NT2/D1 (cell line): ENCODE data around the gene MAN1A1.

Source experiments
- DNase-seq: peaks from one replicate; pipeline ENCODE4 v3.0.0-alpha.2; 2011; ENCODE audit warnings: low read depth, low spot score
- H3K27me3 ChIP-seq: 2 replicates; pipeline ENCODE4 v1.6.0; 2011; ENCODE audit warnings: mild to moderate bottlenecking; ENCODE audit not compliant: insufficient read length, insufficient read depth
- H3K36me3 ChIP-seq: 2 replicates; pipeline ENCODE4 v1.6.1; 2011; ENCODE audit warnings: mild to moderate bottlenecking, low read length, mixed read lengths; ENCODE audit not compliant: insufficient read depth, insufficient read length
- H3K4me1 ChIP-seq: 2 replicates; pipeline ENCODE4 v1.5.1; 2011; ENCODE audit not compliant: insufficient read depth, insufficient read length
- H3K4me3 ChIP-seq: 2 replicates; pipeline ENCODE4 v1.5.1; 2011; ENCODE audit warnings: low read depth; ENCODE audit not compliant: insufficient read length
- H3K9ac ChIP-seq: 2 replicates; pipeline ENCODE4 v1.6.0; 2011; ENCODE audit warnings: low read depth; ENCODE audit not compliant: insufficient read length
- H3K9me3 ChIP-seq: 2 replicates; pipeline ENCODE4 v1.5.1; 2011; ENCODE audit warnings: mild to moderate bottlenecking, low read length; ENCODE audit not compliant: insufficient read depth
- SUZ12 ChIP-seq: IDR thresholded peaks from 2 replicates; pipeline ENCODE4 v1.6.1; 2011; ENCODE audit not compliant: insufficient read length, insufficient read depth; ENCODE audit errors: extremely low read depth
- YY1 ChIP-seq: IDR thresholded peaks from 2 replicates; pipeline ENCODE4 v1.6.1; 2011; ENCODE audit not compliant: insufficient read length, insufficient read depth
- ZNF274 ChIP-seq: IDR thresholded peaks from 2 replicates; pipeline ENCODE4 v1.6.1; 2011; ENCODE audit warnings: mild to moderate bottlenecking, low read depth, low read length

Gene MAN1A1

GRCh38 chr6:119140196-119141140 lies 209.1 kb downstream of the MAN1A1 start:
- Histone ChIP-seq H3K9ac (no peak overlapping the region), H3K36me3 (no peaks in the 10 kb centered on the region), H3K4me1 (no peaks in the 10 kb centered on the region), H3K27me3 (no peaks in the 10 kb centered on the region), H3K9me3 (no peaks in the 10 kb centered on the region), H3K4me3 (no peak overlapping the region)
- DNase-seq: no peak
- TF ChIP-seq YY1: no peak
- TF ChIP-seq SUZ12: no peak
- TF ChIP-seq ZNF274: no peak

DNA sequence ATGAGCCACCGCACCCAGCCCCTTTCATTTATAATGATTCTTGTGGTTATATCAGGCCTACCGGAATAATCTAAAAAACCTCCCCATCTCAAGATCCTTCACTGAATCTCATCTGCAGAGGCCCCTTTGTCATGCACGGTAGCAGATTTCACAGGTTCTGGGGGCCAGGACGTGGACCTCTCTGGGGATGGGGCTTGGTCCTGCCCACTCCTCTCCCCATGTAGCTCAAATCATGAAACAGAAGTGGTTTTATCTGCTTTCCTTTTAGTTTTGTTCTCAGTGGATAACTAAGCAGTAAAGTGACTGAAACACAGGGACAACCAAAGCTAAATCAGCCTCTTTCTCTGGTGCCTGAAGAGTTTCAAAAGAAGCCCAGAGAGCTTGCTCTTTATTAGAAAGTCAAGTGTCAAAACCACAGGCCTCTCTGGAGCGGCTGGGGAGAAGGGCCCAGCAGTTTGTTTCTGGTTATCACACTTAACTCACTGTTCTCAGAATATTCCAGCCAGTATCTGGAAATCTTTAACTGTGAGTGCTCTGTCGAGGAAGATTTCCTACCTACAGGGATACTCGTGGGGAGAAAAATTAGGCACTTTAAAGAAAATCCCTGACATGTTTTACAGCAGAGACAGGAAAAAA lies 210.5 kb downstream of the MAN1A1 start:
- no peak for DNase-seq
- Histone ChIP-seq H3K9ac (no peak overlapping the region), H3K27me3 (no peaks in the 10 kb centered on the region), H3K4me1 (no peaks in the 10 kb centered on the region), H3K9me3 (no peaks in the 10 kb centered on the region), H3K36me3 (no peaks in the 10 kb centered on the region), H3K4me3 (no peak overlapping the region)
- TF ChIP-seq SUZ12 (no peak), ZNF274 (no peak), YY1 (no peak)

GRCh38 chr6:119137194-119138072 lies 212.1 kb downstream of the MAN1A1 start:
- TF ChIP-seq SUZ12 (no peak), YY1 (no peak), ZNF274 (no peak)
- DNase-seq: no peak
- Histone ChIP-seq H3K4me3 (no peak overlapping the region), H3K9ac (no peak overlapping the region), H3K9me3 (no peaks in the 10 kb centered on the region), H3K36me3 (no peaks in the 10 kb centered on the region), H3K27me3 (no peaks in the 10 kb centered on the region), H3K4me1 (no peaks in the 10 kb centered on the region)

- Histone ChIP-seq H3K36me3 (no peaks in the 10 kb centered on the region), H3K9ac (no peak overlapping the region), H3K27me3 (no peaks in the 10 kb centered on the region), H3K4me3 (no peak overlapping the region), H3K9me3 (no peaks in the 10 kb centered on the region), H3K4me1 (no peaks in the 10 kb centered on the region)
- no peak for DNase-seq
- no peak for TF ChIP-seq SUZ12
- no peak for TF ChIP-seq ZNF274
- TF ChIP-seq YY1: no peak
Observed at GRCh38 chr6:119134752-119135151, 214.8 kb downstream of the MAN1A1 start.

DNA sequence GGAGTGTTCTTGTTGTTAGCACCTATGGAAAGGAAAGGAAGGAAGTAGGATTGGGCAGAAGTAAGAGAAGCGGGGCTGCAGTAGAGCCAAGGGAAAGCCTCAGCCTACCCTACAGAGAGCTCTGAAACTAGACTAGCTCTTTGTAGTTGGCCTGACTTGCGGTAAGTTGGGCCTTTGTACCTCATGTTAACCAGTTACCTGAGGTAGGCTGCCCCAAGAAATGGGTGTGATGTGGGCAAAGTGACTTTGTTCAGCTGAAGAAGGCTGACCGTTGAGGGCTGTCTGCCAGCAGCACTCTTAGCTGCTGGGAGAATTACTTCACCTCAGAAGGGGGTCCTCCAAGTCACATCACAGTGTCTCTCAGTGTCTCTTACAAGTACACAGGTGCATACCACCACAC lies 216.2 kb downstream of the MAN1A1 start:
- H3K36me3 ChIP-seq: no peaks in the 10 kb centered on the region
- TF ChIP-seq SUZ12 (no peak), YY1 (no peak), ZNF274 (no peak)
- no peak overlapping the region for H3K9ac ChIP-seq

GRCh38 chr6:119132261-119132981 lies 217.1 kb downstream of the MAN1A1 start:
- Histone ChIP-seq H3K36me3 (no peaks in the 10 kb centered on the region), H3K4me1 (no peaks in the 10 kb centered on the region), H3K27me3 (no peaks in the 10 kb centered on the region), H3K9me3 (no peaks in the 10 kb centered on the region), H3K4me3 (no peak overlapping the region), H3K9ac (no peak overlapping the region)
- DNase-seq: no peak
- no peak for TF ChIP-seq ZNF274
- TF ChIP-seq SUZ12: no peak
- no peak for TF ChIP-seq YY1

More for the DNA sequence above, 216.2 kb downstream of the MAN1A1 start:
- no peak for DNase-seq
- Histone ChIP-seq H3K4me1 (no peaks in the 10 kb centered on the region), H3K9me3 (no peaks in the 10 kb centered on the region), H3K27me3 (no peaks in the 10 kb centered on the region), H3K4me3 (no peak overlapping the region)
